Vagina (tissue), 2 donors: ENCODE results near the gene DNM3. TPM values are rescaled to one million over a fixed set of nuclear protein-coding genes. Genes with fewer than 3 reads are reported as not detected.

ENCODE experiments used
- DNase-seq, 2 donors: peaks; one replicate each; pipeline ENCODE4 v3.0.0-alpha.2; 2017; ENCODE audit errors: extremely low spot score in 2 of 2
- H3K27ac ChIP-seq: fragments of 200-600 bp; sonication (generic); one replicate; pipeline ENCODE4 v1.5.1; 2019
- H3K27me3 ChIP-seq: fragments of 200-600 bp; sonication (generic); one replicate; pipeline ENCODE4 v1.5.1; 2019
- H3K36me3 ChIP-seq, 2 donors: fragments of 200-600 bp; sonication (generic); one replicate each; pipeline ENCODE4 v1.5.1; 2017 to 2019
- H3K4me1 ChIP-seq: fragments of 200-600 bp; sonication (generic); one replicate; pipeline ENCODE4 v1.5.1; 2019
- H3K4me3 ChIP-seq, 2 donors: fragments of 200-600 bp; sonication (generic); 1 replicate in 1 of 2; 2 replicates in 1 of 2; pipeline ENCODE4 v1.5.1; 2016 to 2019
- H3K9me3 ChIP-seq: fragments of 200-600 bp; sonication (generic); one replicate; pipeline ENCODE4 v1.5.1; 2019
- POLR2A ChIP-seq, 2 donors: fragments of 450-650 bp; IDR thresholded peaks; one replicate each; pipeline ENCODE4 v1.6.1; 2017; ENCODE audit warnings: antibody characterized with exemption in 2 of 2, mild to moderate bottlenecking in 2 of 2, moderate library complexity in 2 of 2
- POLR2AphosphoS5 ChIP-seq, 2 donors: sonication (generic); formaldehyde crosslinking; IDR thresholded peaks; one replicate each; pipeline ENCODE4 v1.9.0; 2017; ENCODE audit warnings: antibody characterized with exemption in 2 of 2, mild to moderate bottlenecking in 2 of 2, low read depth in 1 of 2; ENCODE audit not compliant: insufficient read depth in 1 of 2
- intact Hi-C: fragments of 100-400 bp; cut with DNase I; formaldehyde crosslinking; loops from one replicate; pipeline ENCODE4 v1.15.1; 2023
- total RNA-seq: library from RNA; depleted of rRNA; stranded (reverse); fragments of >200 nt; gene quantifications from one replicate; pipeline ENCODE4 v1.2.3, GENCODE V29; 2016
- TF ChIP-seq, protein P1 (sequence below), 3 experiments: fragments of 450-650 bp in 2 of 3; fragments of 200-600 bp in 1 of 3; sonication (generic) in 1 of 3; IDR thresholded peaks; one replicate each; pipeline ENCODE4 v1.5.1; 2017 to 2019; ENCODE audit warnings: antibody characterized with exemption in 3 of 3, mild to moderate bottlenecking in 2 of 3, moderate library complexity in 2 of 3

DNM3 gene
- total RNA-seq, 1 donor from 2014 or later = 15.5 TPM

DNA sequence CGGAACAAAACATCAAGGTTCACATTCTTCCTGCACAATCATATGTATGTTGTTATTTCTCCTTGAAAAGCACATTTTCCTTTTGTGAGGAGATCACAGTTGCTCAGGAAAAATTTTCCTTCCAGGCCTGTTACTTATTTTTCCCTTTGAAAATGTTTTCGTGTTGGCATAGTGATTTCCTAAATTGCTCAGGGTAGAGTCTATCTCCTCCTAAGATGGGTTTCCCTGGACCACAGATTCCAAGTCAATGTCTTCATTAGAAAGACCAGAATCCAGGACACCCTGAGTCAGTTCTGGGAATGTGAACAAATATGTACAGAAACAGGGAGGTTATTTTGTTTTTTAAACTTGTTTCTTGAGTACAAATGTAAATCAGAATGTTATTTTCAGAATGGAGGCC, 484.8 kb downstream of the DNM3 start:
- H3K9me3 ChIP-seq = no peaks in the 10 kb centered on the region
- DNase-seq = no peak
- H3K4me3 ChIP-seq = no peak overlapping the region
- H3K36me3 ChIP-seq = no peaks in the 10 kb centered on the region
- H3K27ac ChIP-seq = no peak overlapping the region
- no peaks in the 10 kb centered on the region for H3K27me3 ChIP-seq
- peaks cover 25% of the 10 kb centered on the region for H3K4me1 ChIP-seq
- no peak for TF ChIP-seq POLR2A (IDR thresholded peaks at IDR 0.05)
- no peak for TF ChIP-seq POLR2AphosphoS5 (IDR thresholded peaks at IDR 0.05; ENCODE audit: insufficient read depth in 1 of 2, low read depth in 1 of 2)
- TF ChIP-seq, protein P1, sequence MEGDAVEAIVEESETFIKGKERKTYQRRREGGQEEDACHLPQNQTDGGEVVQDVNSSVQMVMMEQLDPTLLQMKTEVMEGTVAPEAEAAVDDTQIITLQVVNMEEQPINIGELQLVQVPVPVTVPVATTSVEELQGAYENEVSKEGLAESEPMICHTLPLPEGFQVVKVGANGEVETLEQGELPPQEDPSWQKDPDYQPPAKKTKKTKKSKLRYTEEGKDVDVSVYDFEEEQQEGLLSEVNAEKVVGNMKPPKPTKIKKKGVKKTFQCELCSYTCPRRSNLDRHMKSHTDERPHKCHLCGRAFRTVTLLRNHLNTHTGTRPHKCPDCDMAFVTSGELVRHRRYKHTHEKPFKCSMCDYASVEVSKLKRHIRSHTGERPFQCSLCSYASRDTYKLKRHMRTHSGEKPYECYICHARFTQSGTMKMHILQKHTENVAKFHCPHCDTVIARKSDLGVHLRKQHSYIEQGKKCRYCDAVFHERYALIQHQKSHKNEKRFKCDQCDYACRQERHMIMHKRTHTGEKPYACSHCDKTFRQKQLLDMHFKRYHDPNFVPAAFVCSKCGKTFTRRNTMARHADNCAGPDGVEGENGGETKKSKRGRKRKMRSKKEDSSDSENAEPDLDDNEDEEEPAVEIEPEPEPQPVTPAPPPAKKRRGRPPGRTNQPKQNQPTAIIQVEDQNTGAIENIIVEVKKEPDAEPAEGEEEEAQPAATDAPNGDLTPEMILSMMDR (IDR thresholded peaks at IDR 0.05) = no peak
- intact Hi-C loops = no loop called here

DNA sequence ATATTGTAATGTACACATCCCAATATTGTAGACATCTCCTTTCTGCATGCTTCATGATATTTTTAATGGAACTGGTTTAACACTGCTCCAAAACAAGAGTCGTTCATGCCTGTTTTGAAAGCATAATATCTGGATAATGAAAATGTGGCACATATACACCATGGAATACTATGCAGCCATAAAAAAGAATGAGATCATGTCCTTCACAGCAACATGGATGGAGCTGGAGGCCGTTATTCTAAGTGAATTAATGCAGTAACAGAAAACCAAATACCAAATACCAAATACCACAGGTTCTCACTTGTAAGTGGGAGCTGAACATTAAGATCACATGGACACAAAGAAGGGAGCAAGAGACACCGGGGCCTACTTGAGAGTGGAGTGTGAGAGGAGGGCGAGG, 487.0 kb downstream of the DNM3 start:
- no peaks in the 10 kb centered on the region for H3K9me3 ChIP-seq
- no peak for DNase-seq
- H3K27ac ChIP-seq = no peak overlapping the region
- H3K4me3 ChIP-seq = no peak overlapping the region
- H3K36me3 ChIP-seq = no peaks in the 10 kb centered on the region
- no peaks in the 10 kb centered on the region for H3K27me3 ChIP-seq
- TF ChIP-seq POLR2A (IDR thresholded peaks at IDR 0.05) (no peak), POLR2AphosphoS5 (IDR thresholded peaks at IDR 0.05; ENCODE audit: insufficient read depth in 1 of 2, low read depth in 1 of 2) (no peak)
- TF ChIP-seq, protein P1 (IDR thresholded peaks at IDR 0.05) = no peak
- intact Hi-C loops = no loop called here
- H3K4me1 ChIP-seq = peaks cover 7% of the 10 kb centered on the region

DNA sequence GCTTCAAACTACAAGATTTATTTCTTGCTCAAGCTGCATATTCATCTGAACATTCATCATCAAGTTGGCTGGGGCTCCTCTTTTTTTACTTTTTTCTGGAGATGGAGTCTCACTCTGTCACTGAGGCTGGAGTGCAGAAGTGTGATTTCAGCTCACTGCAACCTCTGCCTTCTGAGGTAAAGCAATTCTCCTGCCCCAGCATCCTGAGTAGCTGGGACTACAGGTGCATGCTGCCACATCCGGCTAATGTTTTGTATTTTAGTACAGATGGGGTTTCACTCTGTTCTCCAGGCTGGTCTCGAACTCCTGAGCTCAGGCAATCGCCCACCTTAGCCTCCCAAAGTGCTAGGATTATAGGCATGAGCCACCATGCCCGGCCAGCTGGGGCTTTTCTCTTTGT, 490.9 kb downstream of the DNM3 start:
- TF ChIP-seq, protein P1 (IDR thresholded peaks at IDR 0.05) = no peak
- no peak for TF ChIP-seq POLR2A (IDR thresholded peaks at IDR 0.05)
- no peak for TF ChIP-seq POLR2AphosphoS5 (IDR thresholded peaks at IDR 0.05; ENCODE audit: insufficient read depth in 1 of 2, low read depth in 1 of 2)
- intact Hi-C loops = no loop called here
- H3K36me3 ChIP-seq = no peaks in the 10 kb centered on the region
- H3K4me3 ChIP-seq = no peak overlapping the region
- H3K9me3 ChIP-seq = no peaks in the 10 kb centered on the region
- no peaks in the 10 kb centered on the region for H3K27me3 ChIP-seq
- H3K27ac ChIP-seq = no peak overlapping the region
- no peak for DNase-seq
- no peaks in the 10 kb centered on the region for H3K4me1 ChIP-seq

DNA sequence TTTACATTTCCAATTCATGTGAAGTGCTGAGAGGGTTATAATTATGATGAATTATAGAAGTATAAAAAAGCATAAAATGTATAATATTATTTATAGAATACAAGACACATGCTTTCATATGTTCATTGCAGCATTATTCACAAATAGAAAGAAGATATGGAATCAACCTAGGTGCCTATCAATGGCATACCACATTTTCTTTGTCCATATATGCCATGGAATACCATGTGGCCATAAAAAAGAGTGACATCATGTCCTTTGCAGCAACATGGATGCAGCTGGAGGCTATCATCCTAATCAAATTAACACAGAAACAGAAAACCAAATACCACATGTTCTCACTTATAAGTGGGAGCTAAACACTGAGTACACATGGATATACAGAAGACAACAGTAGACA, 494.1 kb downstream of the DNM3 start:
- Histone ChIP-seq H3K4me3 (no peak overlapping the region), H3K27me3 (no peaks in the 10 kb centered on the region), H3K27ac (no peak overlapping the region), H3K4me1 (no peaks in the 10 kb centered on the region), H3K9me3 (no peaks in the 10 kb centered on the region), H3K36me3 (no peaks in the 10 kb centered on the region)
- TF ChIP-seq, protein P1 (IDR thresholded peaks at IDR 0.05) = no peak
- TF ChIP-seq POLR2AphosphoS5 (IDR thresholded peaks at IDR 0.05; ENCODE audit: insufficient read depth in 1 of 2, low read depth in 1 of 2) (no peak), POLR2A (IDR thresholded peaks at IDR 0.05) (no peak)
- DNase-seq = no peak
- intact Hi-C loops = no loop called here

DNA sequence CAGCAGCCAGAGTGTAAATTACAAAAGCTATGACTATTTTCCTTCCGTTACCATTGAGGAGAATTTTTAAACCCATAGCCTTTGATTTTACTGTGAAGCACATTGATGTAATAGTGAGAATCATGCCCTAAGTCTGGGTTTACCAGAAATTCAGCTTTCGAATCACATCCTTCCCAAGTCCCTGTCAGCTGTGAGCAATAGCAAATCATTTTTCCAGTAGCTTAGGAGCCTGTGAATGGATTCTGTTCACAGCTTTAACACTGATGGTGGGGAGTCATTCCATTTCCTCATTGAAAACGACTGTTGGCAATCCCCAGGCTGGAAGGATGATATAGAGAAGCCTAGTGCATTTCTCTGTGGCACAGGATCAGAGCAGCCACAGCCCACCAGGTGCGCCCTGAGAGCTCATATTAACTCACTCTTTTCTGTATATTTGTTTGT, 497.0 kb downstream of the DNM3 start:
- TF ChIP-seq POLR2A (IDR thresholded peaks at IDR 0.05) = no peak
- TF ChIP-seq, protein P1 (IDR thresholded peaks at IDR 0.05) = no peak
- no peak for TF ChIP-seq POLR2AphosphoS5 (IDR thresholded peaks at IDR 0.05; ENCODE audit: insufficient read depth in 1 of 2, low read depth in 1 of 2)
- Histone ChIP-seq H3K4me1 (peaks cover 6% of the 10 kb centered on the region), H3K27me3 (no peaks in the 10 kb centered on the region), H3K36me3 (no peaks in the 10 kb centered on the region), H3K4me3 (no peak overlapping the region), H3K27ac (no peak overlapping the region), H3K9me3 (no peaks in the 10 kb centered on the region)
- intact Hi-C loops = no loop called here
- no peak for DNase-seq
